Measurements from ENCODE around the gene ARPP21. TPM values are rescaled to one million over a fixed set of nuclear protein-coding genes. Genes with fewer than 3 reads are reported as not detected.

Gene ARPP21
- total RNA-seq, 6 experiments from 2014 or later: not detected

DNA sequence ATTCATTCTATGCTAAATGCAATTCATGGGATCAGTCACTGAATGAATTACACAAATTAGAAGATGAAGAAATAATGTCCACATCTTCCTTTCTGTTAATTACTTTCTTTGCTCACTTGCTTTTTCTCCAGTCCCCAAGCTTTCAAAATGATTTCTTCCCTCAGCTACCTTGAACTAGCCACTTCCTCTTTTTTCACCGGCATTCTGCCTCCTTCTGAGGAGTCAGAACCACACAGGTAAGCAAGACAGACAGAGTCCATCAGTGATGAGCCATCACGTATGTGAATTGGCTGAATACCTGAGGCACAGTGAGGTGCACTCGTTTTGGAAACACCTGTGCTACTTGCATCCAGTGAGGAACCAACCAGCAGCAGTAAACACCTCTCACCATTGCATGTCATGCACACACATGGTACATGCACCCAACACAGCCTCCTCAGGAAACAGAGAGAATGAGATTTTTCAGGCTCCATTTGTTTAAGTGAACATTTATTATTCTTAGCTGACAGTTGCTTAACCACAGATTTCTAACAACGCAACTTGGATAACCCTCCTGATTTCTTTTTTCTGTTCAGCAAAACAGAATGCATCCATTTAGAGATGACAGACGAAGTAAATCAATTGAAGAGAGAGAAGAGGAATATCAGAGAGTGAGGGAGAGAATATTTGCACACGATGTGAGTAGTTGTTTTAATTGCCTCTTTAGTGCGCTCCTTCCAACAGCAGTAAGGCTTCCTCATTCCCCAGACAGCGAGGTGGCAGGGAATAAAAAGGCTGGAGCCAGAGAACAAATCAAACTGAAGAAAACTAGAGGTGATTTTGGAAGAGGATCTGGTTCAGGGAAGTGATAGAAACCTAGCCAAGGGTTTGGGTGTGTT is 69.3 kb downstream of the ARPP21 start:
- Mint-ChIP-seq H3K27me3 (ENCODE audit: insufficient read depth) (no peaks in the 10 kb centered on the region; the same call in 1 of the 2 replicates), H3K4me1 (ENCODE audit: low read depth) (no peaks in the 10 kb centered on the region), H3K9me3 (peaks cover 42% of the 10 kb centered on the region), H3K27ac (no peak overlapping the region), H3K36me3 (ENCODE audit: low read depth) (no peaks in the 10 kb centered on the region), H3K4me3 (no peak overlapping the region)
- no peak for DNase-seq
- TF ChIP-seq, protein P1, sequence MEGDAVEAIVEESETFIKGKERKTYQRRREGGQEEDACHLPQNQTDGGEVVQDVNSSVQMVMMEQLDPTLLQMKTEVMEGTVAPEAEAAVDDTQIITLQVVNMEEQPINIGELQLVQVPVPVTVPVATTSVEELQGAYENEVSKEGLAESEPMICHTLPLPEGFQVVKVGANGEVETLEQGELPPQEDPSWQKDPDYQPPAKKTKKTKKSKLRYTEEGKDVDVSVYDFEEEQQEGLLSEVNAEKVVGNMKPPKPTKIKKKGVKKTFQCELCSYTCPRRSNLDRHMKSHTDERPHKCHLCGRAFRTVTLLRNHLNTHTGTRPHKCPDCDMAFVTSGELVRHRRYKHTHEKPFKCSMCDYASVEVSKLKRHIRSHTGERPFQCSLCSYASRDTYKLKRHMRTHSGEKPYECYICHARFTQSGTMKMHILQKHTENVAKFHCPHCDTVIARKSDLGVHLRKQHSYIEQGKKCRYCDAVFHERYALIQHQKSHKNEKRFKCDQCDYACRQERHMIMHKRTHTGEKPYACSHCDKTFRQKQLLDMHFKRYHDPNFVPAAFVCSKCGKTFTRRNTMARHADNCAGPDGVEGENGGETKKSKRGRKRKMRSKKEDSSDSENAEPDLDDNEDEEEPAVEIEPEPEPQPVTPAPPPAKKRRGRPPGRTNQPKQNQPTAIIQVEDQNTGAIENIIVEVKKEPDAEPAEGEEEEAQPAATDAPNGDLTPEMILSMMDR (IDR thresholded peaks at IDR 0.05): no peak

DNA sequence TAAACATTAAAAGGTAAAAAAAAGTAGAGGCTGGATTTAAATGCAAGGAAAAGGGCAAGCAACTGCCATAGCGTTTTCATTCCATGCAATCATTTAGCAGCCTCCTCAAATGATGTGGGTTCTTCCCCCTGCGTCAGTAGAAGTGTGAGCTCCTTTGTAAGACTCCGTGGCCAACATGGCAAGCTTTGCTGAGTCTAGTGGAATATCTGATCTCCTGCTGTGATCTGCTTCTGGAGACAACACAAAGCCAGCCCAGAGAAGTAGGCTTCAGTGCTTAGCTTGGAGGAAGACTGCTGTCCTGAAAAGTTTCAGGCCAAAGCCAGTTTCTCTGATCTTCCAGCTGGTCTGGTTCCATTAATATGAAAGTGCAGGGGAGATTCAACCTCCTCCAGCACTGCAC is 70.4 kb downstream of the ARPP21 start:
- Mint-ChIP-seq H3K36me3 (ENCODE audit: low read depth) (no peaks in the 10 kb centered on the region), H3K27me3 (ENCODE audit: insufficient read depth) (no peaks in the 10 kb centered on the region; the same call in 1 of the 2 replicates), H3K27ac (no peak overlapping the region), H3K9me3 (peaks cover 47% of the 10 kb centered on the region), H3K4me1 (ENCODE audit: low read depth) (no peaks in the 10 kb centered on the region), H3K4me3 (no peak overlapping the region)
- TF ChIP-seq, protein P1 (IDR thresholded peaks at IDR 0.05): no peak
- DNase-seq: no peak

DNA sequence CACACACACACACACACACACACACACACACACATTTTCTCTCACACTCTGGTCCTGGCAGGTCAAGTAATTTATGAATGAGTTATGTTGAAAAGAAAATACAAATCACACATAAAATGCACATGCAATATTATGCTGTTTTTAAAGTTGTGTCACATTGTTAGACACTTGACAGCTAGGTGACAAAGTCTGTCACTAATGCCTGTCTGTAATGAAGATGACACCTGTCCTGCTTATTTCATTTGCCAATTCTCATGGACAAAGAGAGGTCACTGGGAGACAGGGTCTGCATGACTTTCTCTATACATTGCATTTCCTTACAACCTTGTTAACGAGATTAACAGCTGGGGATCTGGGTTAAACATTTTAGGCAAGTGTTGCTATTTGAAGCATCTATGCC is 71.2 kb downstream of the ARPP21 start:
- H3K9me3 Mint-ChIP-seq: peaks cover 54% of the 10 kb centered on the region
- no peak overlapping the region for H3K27ac Mint-ChIP-seq
- H3K27me3 Mint-ChIP-seq (ENCODE audit: insufficient read depth): no peaks in the 10 kb centered on the region; the same call in 1 of the 2 replicates
- H3K4me1 Mint-ChIP-seq (ENCODE audit: low read depth): no peaks in the 10 kb centered on the region
- H3K36me3 Mint-ChIP-seq (ENCODE audit: low read depth): no peaks in the 10 kb centered on the region
- DNase-seq: no peak
- H3K4me3 Mint-ChIP-seq: no peak overlapping the region
- TF ChIP-seq, protein P1 (IDR thresholded peaks at IDR 0.05): no peak

DNA sequence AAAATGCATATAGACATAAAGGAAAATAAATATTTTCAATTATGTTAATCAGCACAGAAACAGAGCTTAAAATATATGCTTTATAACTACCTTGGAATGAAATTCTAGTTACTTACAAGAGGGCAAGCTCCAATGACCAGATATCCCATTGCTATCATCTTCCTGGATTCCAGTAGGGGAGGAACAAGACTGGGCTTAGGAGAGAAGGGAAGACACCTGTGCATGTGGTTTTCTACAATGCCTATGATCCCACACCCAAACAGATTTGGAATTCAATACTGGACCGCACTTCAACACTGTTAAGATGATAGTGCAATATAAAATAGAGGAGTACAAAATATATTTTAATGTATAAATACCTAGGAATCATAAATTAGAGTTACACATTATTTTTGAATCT is 79.6 kb downstream of the ARPP21 start:
- no peaks in the 10 kb centered on the region for H3K4me1 Mint-ChIP-seq (ENCODE audit: low read depth)
- no peaks in the 10 kb centered on the region for H3K36me3 Mint-ChIP-seq (ENCODE audit: low read depth)
- H3K27ac Mint-ChIP-seq: no peak overlapping the region
- H3K4me3 Mint-ChIP-seq: no peak overlapping the region
- peaks cover 10% of the 10 kb centered on the region for H3K9me3 Mint-ChIP-seq
- DNase-seq: no peak
- H3K27me3 Mint-ChIP-seq (ENCODE audit: insufficient read depth): no peaks in the 10 kb centered on the region; the same call in 1 of the 2 replicates
- TF ChIP-seq, protein P1 (IDR thresholded peaks at IDR 0.05): no peak

DNA sequence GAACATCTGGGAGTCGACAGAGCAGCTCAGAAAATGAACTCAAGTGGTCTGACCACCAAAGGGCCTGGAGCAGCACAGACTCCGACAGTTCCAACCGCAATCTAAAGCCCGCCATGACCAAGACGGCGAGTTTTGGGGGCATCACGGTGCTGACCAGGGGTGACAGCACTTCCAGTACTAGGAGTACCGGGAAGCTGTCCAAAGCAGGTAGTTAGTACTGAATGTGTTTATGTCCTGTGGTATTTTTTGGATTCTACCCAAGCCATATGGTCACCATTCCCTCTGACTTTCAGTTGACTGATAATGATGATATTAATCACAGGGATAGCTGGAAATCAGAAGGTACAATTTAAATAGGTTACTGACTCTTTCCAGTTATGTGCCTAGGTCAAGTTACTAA is 82.3 kb downstream of the ARPP21 start:
- Mint-ChIP-seq H3K27me3 (ENCODE audit: insufficient read depth) (no peaks in the 10 kb centered on the region; the same call in 1 of the 2 replicates), H3K9me3 (peaks cover 15% of the 10 kb centered on the region), H3K27ac (no peak overlapping the region), H3K4me3 (no peak overlapping the region), H3K36me3 (ENCODE audit: low read depth) (no peaks in the 10 kb centered on the region), H3K4me1 (ENCODE audit: low read depth) (no peaks in the 10 kb centered on the region)
- TF ChIP-seq, protein P1 (IDR thresholded peaks at IDR 0.05): no peak
- DNase-seq: no peak

Measured in HFFc6 (cell line).